Measurements from ENCODE around the gene LALBA.
"Not testable (repeated sequence)": the region's sequence is repeated elsewhere in the genome, so short reads cannot be mapped to it uniquely, and the experiment has no call there.

Gene LALBA

DNA sequence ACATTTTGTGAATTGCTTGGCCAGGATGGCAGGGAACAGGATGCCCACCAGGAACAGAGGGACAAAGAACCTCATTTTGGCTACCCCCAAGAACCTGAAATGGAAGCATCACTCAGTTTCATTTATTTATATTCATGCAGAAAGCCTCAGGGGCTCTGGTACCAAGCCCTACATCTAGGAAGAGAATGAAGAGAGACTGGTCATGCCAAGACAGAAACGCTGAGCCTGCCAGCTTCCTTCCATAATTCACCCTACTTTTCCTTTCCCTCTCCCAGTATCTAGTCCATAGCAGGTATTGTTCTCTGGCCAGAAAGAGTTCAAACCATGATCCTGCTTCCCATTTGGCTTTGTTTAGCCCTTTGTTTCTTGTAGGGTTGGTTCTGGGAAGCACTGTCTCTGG lies at the start of gene LALBA:
Gene LALBA, minus strand, starts transcription at position 101 of the 400 bp plus-strand sequence. Its CDS starts 26 bp downstream, at position 75.
- no peak for DNase-seq

DNA sequence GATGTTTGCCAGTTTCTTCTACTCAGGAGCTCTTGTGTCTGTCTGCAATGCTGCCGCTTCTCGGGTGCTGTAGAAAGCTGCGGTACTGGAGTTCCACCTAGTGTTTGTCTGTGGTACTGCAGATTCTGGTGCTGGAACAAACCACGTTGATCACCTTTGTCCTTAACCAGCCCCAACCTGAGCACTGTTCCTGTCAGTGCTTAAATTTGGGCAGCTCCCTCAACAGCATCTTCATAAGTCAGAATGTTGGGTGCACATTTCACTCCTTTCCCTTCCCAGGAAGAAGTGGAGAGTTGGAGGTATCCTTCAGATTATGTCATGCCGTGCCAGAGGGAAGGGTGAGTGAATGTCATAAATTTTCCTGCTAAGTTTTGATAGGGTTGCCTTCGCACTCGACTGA lies 48.7 kb upstream of the LALBA start:
- peak; percentile 71 for DNase-seq

- DNase-seq: no peak
Observed at GRCh38 chr12:48615681-48616080, 45.8 kb upstream of the LALBA start.

DNA sequence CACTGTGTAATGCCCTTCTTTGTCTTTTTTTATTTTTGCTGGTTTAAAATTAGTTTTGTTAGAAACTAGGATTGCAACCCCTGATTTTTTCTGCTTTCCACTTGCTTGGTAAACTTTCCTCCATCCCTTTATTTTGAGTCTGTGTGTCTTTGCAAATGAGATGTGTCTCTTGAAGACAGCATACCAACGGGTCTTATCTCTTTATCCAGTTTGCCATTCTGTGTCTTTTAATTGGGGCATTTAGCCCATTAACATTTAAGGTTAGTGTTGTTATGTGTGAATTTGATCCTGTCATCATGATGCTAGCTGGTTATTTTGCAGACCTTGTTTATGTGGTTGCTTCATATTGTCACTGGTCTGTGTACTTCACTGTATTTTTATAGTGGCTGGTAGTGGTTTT lies 43.5 kb upstream of the LALBA start:
- no peak for DNase-seq

DNA sequence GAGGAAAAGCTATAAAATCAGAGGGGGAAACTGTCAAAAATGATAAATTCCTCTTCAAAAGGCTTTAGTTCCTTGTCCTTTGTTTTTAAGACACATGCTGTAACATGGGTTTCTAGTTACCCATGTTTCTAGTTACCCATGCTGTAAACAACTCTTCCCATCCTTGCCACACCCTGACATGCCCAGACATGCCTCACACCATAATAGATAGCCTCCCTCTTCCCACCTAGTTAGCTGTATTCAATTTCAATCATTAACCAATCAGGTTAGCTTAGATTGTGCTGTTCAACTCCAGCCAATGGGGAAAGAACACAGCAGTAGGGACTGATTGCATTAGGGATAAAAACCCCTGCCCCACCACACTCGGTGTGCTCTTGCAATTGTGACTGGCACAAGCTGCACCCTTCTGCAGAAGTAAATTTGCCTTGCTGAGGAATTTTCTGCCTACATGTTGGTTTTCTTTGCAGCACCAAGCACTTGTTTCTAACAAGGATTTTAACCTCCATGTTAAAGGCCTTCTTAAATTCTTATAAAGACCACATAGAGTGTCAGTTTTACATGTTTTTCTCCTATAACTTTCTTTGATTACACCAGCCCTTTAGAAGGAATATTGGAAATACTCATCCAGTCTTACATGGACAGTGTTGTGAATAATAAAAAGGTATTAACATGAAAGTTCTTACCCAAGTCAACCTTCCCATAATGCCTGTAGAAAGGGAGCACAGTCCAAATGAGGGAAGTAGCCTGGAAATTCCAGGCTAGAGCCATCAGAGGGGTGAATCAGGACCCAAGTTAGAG lies 32.5 kb upstream of the LALBA start:
- DNase-seq: peak; percentile 2

DNA sequence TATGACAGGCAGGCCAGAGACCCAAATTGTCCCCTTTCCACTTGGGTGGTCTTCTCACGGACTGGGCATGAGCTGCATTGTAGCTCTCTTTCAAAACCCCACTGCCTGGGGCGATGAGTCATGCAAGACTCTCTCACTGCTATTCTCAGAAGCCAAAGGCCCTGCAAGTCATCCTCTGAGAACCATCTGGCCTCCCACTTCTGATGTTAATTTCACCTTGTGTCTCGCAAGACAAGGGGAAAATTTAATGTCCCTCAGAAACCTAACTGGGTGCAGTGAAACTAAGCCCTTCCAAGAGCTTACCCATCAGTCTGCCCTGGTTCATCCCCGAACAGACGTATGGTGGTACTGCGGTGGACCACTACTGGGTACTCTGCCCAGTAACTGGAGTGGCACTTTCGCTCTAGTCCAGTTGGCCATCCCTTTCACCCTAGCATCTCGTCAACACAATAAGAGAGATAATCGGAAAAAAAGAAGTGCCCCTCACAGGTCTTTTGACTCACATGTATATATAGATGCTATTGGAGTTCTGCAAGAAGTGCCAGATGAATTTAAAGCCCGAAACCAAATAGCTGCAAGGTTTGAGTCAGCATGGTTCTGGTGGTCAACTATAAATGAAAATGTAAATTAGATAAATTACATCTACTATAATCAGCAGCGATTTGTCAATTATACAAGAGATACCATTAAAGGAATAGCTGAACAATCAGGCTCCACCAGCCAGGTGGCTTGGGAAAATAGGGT lies 31.3 kb upstream of the LALBA start:
- no peak for DNase-seq

DNA sequence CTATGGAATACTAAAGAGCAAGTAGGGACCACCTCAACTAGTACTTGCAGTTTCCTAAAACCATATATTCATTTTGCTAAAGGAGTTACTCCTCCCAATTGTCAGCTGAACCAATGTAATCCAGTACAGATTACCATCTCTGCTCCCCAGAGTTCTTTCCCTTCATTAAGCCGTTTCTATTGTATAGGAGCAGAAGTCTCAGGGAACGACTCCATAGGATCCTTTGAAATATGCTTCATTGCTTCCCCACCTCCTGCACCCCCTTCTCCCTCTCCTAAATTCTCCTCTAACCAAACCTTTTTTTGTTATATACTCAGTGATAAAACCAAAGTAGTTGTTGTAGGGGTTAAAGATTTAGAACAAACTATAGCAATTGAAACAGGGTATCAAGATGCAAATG lies 30.7 kb upstream of the LALBA start:
- no peak for DNase-seq

GRCh38 chr12:48592591-48593086 lies 22.8 kb upstream of the LALBA start:
- DNase-seq: no peak

DNA sequence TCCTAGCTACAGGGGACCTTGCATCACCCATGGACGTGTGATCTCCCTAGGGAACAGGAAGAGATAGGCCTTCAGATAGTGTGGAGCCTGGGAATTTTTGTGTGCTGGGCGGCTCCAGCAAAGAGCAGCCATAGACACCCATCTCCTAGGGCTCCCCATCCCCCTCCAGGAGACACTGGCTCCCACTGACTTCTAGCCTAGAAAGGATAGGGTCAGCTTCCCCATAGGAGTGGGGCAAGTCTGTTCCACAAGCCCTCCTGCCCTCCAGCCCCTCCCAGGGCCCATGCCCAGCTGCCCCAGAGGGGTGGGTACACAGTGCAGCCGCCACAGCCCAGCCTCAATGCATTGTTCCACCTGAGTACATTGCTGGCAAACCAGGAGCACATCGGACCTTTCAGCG lies 16.5 kb upstream of the LALBA start:
- DNase-seq: no peak

DNA sequence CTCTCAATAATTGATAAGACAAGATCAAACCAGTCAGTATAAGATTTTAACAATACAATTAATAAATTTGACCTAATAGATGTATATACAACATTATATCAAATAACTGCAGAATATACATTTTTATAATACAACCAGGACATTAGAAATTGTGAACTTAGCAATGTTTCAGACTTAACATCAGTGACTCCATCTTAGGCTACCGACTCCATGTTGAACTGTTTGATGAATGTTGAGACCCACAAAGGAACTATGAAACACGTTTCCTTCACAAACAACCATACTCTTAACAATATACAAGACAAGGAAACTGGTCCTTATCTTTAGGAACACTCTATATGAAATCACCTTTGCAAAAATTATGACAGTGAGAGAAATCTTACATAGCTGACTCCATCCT lies 13.9 kb upstream of the LALBA start:
- no peak for DNase-seq

DNA sequence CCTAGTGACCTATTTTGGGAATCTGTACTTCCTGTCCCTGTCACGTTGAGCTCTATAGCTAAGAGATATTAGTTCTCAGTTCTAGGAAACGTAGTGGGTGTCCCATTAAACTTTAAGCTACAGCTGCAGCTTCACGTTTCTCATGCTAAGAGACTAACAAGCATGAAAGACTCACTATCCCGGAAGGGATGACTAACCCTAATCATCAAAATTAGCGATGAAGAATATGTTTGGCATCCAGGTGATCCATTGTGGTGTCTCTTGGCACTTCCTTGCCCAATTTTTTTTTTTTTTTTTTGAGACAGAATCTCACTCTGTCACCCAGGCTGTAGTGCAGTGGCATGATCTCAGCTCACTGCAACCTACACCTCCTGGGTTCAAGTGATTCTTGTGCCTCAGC lies 11.0 kb upstream of the LALBA start:
- DNase-seq: no peak

DNA sequence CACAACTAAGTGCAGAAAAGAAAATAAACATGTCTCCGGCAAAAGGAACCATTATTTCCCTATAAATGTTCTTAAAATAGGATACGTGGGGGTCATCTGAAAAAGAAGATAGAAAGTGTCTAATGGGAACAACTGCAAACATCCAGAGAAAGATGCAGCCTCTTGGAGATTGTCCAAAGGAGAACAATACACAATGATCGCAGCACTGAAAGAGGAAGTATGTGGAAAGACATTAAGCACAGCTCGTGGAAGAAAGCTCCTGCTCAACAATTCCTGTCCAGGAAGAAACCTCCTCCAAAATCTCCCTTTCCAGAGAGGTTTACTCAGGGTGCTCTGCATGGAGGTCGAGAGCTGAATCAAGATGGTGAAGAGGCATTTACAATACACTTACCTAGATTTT lies 2.5 kb upstream of the LALBA start:
- no peak for DNase-seq

- DNase-seq: no peak
Observed at GRCh38 chr12:48567731-48568130, 2.1 kb downstream of the LALBA start.

DNA sequence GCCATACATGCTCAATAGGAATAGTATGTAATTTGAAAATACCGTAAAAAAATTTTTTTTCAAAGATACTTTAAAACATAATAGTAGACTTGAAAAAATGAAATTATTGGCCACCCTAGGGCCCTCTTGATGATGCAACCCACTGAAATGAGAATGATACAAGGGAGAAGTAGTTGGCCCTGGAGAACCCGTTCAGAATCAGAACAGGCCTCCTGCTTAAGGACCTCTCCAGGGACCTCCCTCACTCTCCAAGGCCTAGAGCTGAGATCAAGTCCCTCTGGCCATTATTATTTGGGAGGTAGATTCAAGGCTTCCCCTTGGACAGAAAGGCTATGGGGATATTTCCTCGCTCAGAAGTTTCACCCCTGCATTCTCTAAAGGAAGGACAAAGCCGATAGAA lies 11.9 kb downstream of the LALBA start:
- DNase-seq: no peak

- DNase-seq: no peak
Observed at GRCh38 chr12:48556631-48557030, 13.2 kb downstream of the LALBA start.

DNA sequence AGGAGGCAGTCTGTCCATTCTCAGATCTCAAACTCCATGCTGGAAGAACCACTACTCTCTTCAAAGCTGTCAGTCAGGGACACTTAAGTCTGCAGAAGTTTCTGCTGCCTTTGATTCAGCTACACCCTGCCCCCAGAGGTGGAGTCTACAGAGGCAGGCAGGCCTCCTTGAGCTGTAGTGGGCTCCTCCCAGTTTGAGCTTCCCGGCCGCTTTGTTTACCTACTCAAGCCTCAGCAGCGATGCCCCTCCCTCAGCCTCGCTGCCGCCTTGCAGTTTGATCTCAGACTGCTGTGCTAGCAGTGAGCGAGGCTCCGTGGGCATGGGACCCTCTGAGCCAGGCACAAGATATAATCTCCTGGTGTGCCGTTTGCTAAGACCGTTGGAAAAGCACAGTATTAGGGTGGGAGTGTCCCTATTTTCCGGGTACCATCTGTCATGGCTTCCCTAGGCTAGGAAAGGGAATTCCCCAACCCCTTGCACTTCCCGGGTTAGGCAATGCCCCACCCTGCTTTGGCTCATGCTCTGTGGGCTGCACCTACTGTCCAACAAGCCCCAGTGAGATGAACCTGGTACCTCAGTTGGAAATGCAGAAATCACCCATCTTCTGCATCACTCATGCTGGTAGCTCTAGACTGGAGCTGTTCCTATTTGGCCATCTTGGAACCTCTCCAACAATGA lies 16.0 kb downstream of the LALBA start:
- DNase-seq: peak; percentile 13

DNA sequence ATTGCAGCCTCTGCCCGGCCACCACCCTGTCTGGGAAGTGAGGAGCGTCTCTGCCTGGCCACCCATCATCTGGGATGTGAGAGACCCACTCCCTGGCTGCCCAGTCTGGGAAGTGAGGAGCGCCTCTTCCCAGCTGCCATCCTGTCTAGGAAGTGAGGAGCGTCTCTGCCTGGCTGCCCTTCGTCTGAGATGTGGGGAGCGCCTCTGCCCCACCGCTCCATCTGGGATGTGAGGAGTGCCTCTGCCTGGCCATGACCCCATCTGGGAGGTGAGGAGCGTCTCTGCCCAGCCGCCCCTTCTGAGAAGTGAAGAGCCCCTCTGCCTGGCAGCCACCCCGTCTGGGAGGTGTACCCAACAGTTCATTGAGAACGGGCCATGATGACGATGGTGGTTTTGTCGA lies 18.2 kb downstream of the LALBA start:
- not testable (repeated sequence) for DNase-seq

DNA sequence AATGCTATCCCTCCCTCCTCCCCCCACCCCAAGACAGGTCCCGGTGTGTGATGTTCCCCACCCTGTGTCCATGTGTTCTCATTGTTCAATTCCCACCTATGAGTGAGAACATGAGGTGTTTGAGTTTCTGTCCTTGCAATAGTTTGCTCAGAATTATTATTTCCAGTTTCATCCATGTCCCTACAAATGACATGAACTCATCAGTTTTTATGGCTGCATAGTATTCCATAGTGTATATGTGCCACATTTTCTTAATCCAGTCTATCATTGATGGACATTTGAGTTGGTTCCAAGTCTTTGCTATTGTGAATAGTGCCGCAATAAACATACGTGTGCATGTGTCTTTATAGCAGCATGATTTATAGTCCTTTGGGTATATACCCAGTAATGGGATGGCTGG lies 22.8 kb downstream of the LALBA start:
- DNase-seq: not testable (repeated sequence)

DNA sequence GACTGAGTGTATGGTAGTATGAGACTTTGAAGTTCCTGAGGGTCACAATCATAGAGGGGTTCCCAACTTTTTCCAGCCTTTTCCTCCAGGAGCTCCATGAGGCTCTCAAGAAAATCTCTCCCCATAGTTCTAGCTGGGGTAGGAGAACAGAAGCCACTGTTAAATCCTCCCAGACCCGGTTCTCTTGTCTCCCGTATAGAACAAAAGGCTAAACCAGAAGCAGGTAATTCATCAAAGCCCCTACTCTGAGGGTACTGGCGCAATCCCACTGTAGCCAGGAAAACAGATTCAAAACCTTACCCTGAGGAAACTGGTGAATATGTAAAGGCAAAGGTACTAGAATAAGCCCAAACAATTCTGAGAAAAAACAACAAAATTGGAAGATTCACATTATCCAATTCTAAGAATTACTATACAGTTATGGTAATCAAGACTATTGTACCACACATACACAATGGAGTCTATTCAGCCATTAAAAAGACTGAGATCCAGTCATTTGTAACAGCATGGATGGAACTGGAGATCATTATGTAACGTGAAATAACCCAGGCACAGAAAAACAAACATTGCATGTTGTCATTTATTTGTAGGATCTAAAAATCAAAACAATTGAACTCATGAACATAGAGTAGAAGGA lies 23.9 kb downstream of the LALBA start:
- no peak for DNase-seq

GRCh38 chr12:48542300-48542928 lies 27.4 kb downstream of the LALBA start:
- peak; percentile 11 for DNase-seq

- DNase-seq: no peak
Observed at GRCh38 chr12:48536602-48537001, 33.2 kb downstream of the LALBA start.

DNA sequence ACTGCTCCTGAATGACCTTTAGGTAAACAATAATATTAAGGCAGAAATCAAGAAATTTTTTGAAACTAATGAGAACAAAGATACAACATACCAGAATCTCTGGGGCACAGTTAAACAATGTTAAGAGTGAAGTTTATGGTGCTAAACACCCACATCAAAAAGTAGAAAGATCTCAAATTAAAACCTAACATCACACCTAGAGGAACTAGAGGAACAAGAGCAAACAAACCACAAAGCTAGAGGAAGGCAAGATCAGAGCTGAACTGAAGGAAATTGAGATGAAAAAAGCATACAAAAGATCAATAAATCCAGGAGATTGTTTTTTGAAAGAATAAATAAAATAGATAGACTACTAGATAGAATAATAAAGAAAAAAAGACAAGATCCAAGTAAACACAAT lies 37.2 kb downstream of the LALBA start:
- DNase-seq: no peak

Measured in NCI-H1105 (cell line).